SK-N-SH (cell line): ENCODE results near the gene DENND1A. TPM values are rescaled to one million over a fixed set of nuclear protein-coding genes. Genes with fewer than 3 reads are reported as not detected.

ENCODE experiments used
- CTCF ChIA-PET: fragments of 300-600, 350-600 bp; formaldehyde crosslinking; extraction: SDS; loops from one replicate; lab custom pipeline; 2021; lab: Yijun Ruan, JAX
- POLR2A ChIA-PET: fragments of 350-600 bp; sonication (Branson Sonifier 250); formaldehyde crosslinking; extraction: SDS; loops from one replicate; lab custom pipeline; 2020; ENCODE audit warnings: antibody characterized with exemption, inconsistent platforms; lab: Yijun Ruan, JAX
- DNase-seq: peaks from one replicate; pipeline ENCODE4 v3.0.0; 2012
- H2AFZ ChIP-seq: fragments of 200-600 bp; sonication (generic); 2 replicates; pipeline ENCODE4 v1.8.1; 2016; ENCODE audit warnings: antibody characterized with exemption, mild to moderate bottlenecking, low read depth
- H3F3A ChIP-seq: fragments of 200-600 bp; sonication (generic); replicated peaks from 2 replicates; pipeline ENCODE3; 2016; ENCODE audit warnings: antibody characterized with exemption, mild to moderate bottlenecking; ENCODE audit not compliant: insufficient read depth
- H3K27ac ChIP-seq, 2 experiments: fragments of 200-500 bp in 1 of 2; fragments of 200-600 bp in 1 of 2; sonication (Bioruptor generic) in 1 of 2; sonication (generic), shearing (Covaris generic) in 1 of 2; 2 replicates each; pipeline versions ENCODE4 v1.5.1 to v1.6.1; 2014 to 2016; ENCODE audit warnings: low read depth in 2 of 2, inconsistent platforms in 1 of 2, low read length in 1 of 2, mild to moderate bottlenecking in 1 of 2, mixed read lengths in 1 of 2
- H3K27me3 ChIP-seq: fragments of 200-600 bp; sonication (generic), shearing (Covaris generic); 2 replicates; pipeline ENCODE4 v1.6.1; 2016; ENCODE audit warnings: mixed run types; ENCODE audit not compliant: insufficient read depth
- H3K36me3 ChIP-seq, 2 experiments: fragments of 200-500 bp in 1 of 2; fragments of 200-600 bp in 1 of 2; sonication (Bioruptor generic) in 1 of 2; sonication (generic) in 1 of 2; replicated peaks in 1 of 2; 2 replicates each; pipeline versions ENCODE3 to v1.5.1; 2014 to 2016; ENCODE audit warnings: low read length in 1 of 2, mild to moderate bottlenecking in 1 of 2; ENCODE audit not compliant: insufficient read depth in 2 of 2, control insufficient read depth in 1 of 2
- H3K4me1 ChIP-seq, 2 experiments: fragments of 200-500 bp in 1 of 2; fragments of 200-600 bp in 1 of 2; sonication (Bioruptor generic) in 1 of 2; sonication (generic), shearing (Covaris generic) in 1 of 2; 2 replicates each; pipeline versions ENCODE4 v1.5.1 to v1.6.1; 2014 to 2016; ENCODE audit warnings: low read depth in 1 of 2, low read length in 1 of 2, mixed run types in 1 of 2; ENCODE audit not compliant: insufficient read depth in 2 of 2, control insufficient read depth in 1 of 2
- H3K4me2 ChIP-seq: fragments of 200-600 bp; sonication (generic), shearing (Covaris generic); 2 replicates; pipeline ENCODE4 v1.6.1; 2017; ENCODE audit warnings: mixed run types
- H3K4me3 ChIP-seq, 2 experiments: fragments of 200-500 bp in 1 of 2; fragments of 200-600 bp in 1 of 2; sonication (Bioruptor generic) in 1 of 2; sonication (generic), shearing (Covaris generic) in 1 of 2; 2 replicates each; pipeline versions ENCODE4 v1.5.1 to v1.8.1; 2014 to 2016; ENCODE audit warnings: low read depth in 2 of 2, inconsistent platforms in 1 of 2, low read length in 1 of 2, mild to moderate bottlenecking in 1 of 2, mixed read lengths in 1 of 2, moderate library complexity in 1 of 2
- H3K79me2 ChIP-seq: fragments of 200-600 bp; sonication (generic); 2 replicates; pipeline ENCODE4 v1.8.1; 2017; ENCODE audit warnings: mild to moderate bottlenecking; ENCODE audit not compliant: insufficient read depth
- H3K9ac ChIP-seq: fragments of 200-600 bp; sonication (generic); 2 replicates; pipeline ENCODE4 v1.6.1; 2017; ENCODE audit warnings: mixed run types
- H3K9me2 ChIP-seq: fragments of 200-600 bp; sonication (generic); 2 replicates; pipeline ENCODE4 v1.6.1; 2017; ENCODE audit warnings: mixed run types
- H3K9me3 ChIP-seq: fragments of 200-600 bp; sonication (generic); 2 replicates; pipeline ENCODE4 v1.6.1; 2017; ENCODE audit warnings: mixed run types, mild to moderate bottlenecking, moderate library complexity
- H4K20me1 ChIP-seq: fragments of 200-600 bp; sonication (generic); 2 replicates; pipeline ENCODE4 v1.6.1; 2017; ENCODE audit warnings: mild to moderate bottlenecking, mixed run types; ENCODE audit not compliant: insufficient read depth
- ELF1 ChIP-seq: IDR thresholded peaks from 2 replicates; pipeline ENCODE4 v1.4.0; 2012
- EP300 ChIP-seq, 2 experiments: IDR thresholded peaks; 2 replicates each; pipeline versions ENCODE4 v1.4.0 to v1.6.1; 2012; ENCODE audit warnings: borderline replicate concordance in 1 of 2, low read depth in 1 of 2, low read length in 1 of 2
- EZH2phosphoT487 ChIP-seq: fragments of 200-600 bp; sonication (generic); IDR thresholded peaks from 2 replicates; pipeline ENCODE4 v1.6.1; 2017; ENCODE audit warnings: low read depth, mixed run types, mild to moderate bottlenecking, antibody characterized with exemption, moderate library complexity, borderline replicate concordance
- FOSL2 ChIP-seq: IDR thresholded peaks from 2 replicates; pipeline ENCODE4 v1.4.0; 2012; ENCODE audit warnings: low read depth, mild to moderate bottlenecking, moderate library complexity, borderline replicate concordance
- FOXJ3 ChIP-seq: sonication (generic); formaldehyde crosslinking; IDR thresholded peaks from 2 replicates; pipeline ENCODE4 v1.5.1; 2020; ENCODE audit warnings: mild to moderate bottlenecking, missing genetic modification reagents
- GABPA ChIP-seq: IDR thresholded peaks from 2 replicates; pipeline ENCODE4 v1.4.0; 2012; ENCODE audit warnings: low read depth, mild to moderate bottlenecking
- MEF2A ChIP-seq: IDR thresholded peaks from 2 replicates; pipeline ENCODE4 v1.4.0; 2012; ENCODE audit warnings: low read depth, borderline replicate concordance
- NFIC ChIP-seq: IDR thresholded peaks from 2 replicates; pipeline ENCODE4 v1.4.0; 2012; ENCODE audit warnings: borderline replicate concordance
- POLR2AphosphoS5 ChIP-seq: IDR thresholded peaks from 2 replicates; pipeline ENCODE4 v1.6.1; 2012; ENCODE audit warnings: low read depth, low read length
- REST ChIP-seq: IDR thresholded peaks from 2 replicates; pipeline ENCODE4 v1.6.1; 2012; ENCODE audit warnings: mild to moderate bottlenecking, low read depth, low read length, moderate library complexity
- RFX5 ChIP-seq: IDR thresholded peaks from 2 replicates; pipeline ENCODE4 v1.6.1; 2012; ENCODE audit warnings: mild to moderate bottlenecking, improper control_type of control experiment, low read length
- RXRA ChIP-seq: IDR thresholded peaks from 2 replicates; pipeline ENCODE4 v1.4.0; 2012; ENCODE audit warnings: low read depth, mild to moderate bottlenecking, borderline replicate concordance
- SIN3A ChIP-seq: IDR thresholded peaks from 2 replicates; pipeline ENCODE4 v1.6.1; 2012; ENCODE audit warnings: low read depth, mild to moderate bottlenecking, low read length, moderate library complexity, borderline replicate concordance
- TCF12 ChIP-seq: IDR thresholded peaks from 2 replicates; pipeline ENCODE4 v1.4.0; 2012
- TEAD4 ChIP-seq: IDR thresholded peaks from 2 replicates; pipeline ENCODE4 v1.4.0; 2012; ENCODE audit warnings: mild to moderate bottlenecking, borderline replicate concordance; ENCODE audit not compliant: insufficient read depth
- WGBS: methylation state at CpG from one replicate; pipeline ENCODE4 v1.1.6; 2017; ENCODE audit warnings: low lambda C conversion rate; 5-methylcytosine and 5-hydroxymethylcytosine counted together
- polyA plus RNA-seq, 3 experiments: library from polyadenylated mRNA; depleted of rRNA; stranded (reverse); fragments of >200 nt; gene quantifications; 2 replicates each; pipeline ENCODE4 v1.2.3, GENCODE V29; 2012
- TF ChIP-seq, protein P1 (sequence below): fragments of 200-600 bp; sonication (generic); IDR thresholded peaks from 2 replicates; pipeline ENCODE4 v1.6.1; 2017; ENCODE audit warnings: antibody characterized with exemption, mild to moderate bottlenecking, moderate library complexity
- TF ChIP-seq, protein P2 (sequence below): IDR thresholded peaks from 2 replicates; pipeline ENCODE4 v1.4.0; 2012; ENCODE audit warnings: low read depth, borderline replicate concordance
- TF ChIP-seq, protein P3 (sequence below): fragments of 150-350 bp; IDR thresholded peaks from 2 replicates; pipeline ENCODE4 v1.6.1; 2016; ENCODE audit warnings: mild to moderate bottlenecking, low read depth, low read length

Gene DENND1A
- polyA plus RNA-seq, 1 of the 3 experiments (the other 2 are of a cell fraction): 25.4 TPM

GRCh38 chr9:123753669-123754258, 176.2 kb downstream of the DENND1A start:
- Histone ChIP-seq H3K9me3 (no peaks in the 10 kb centered on the region), H3K9me2 (no peaks in the 10 kb centered on the region), H3K27me3 (no peaks in the 10 kb centered on the region), H3K9ac (no peak overlapping the region), H4K20me1 (no peaks in the 10 kb centered on the region), H3K4me3 (no peak overlapping the region), H3F3A (no peaks in the 10 kb centered on the region), H3K27ac (no peak overlapping the region), H2AFZ (no peak overlapping the region), H3K4me1 (peaks cover 0 to 7% of the 10 kb centered on the region in 2 experiments; a peak in 1 of 4 replicates), H3K4me2 (no peak overlapping the region), H3K36me3 (no peaks in the 10 kb centered on the region), H3K79me2 (no peaks in the 10 kb centered on the region)
- 98% methylated on average over 2 of the region's 2 CpGs for WGBS
- TF ChIP-seq, protein P1, sequence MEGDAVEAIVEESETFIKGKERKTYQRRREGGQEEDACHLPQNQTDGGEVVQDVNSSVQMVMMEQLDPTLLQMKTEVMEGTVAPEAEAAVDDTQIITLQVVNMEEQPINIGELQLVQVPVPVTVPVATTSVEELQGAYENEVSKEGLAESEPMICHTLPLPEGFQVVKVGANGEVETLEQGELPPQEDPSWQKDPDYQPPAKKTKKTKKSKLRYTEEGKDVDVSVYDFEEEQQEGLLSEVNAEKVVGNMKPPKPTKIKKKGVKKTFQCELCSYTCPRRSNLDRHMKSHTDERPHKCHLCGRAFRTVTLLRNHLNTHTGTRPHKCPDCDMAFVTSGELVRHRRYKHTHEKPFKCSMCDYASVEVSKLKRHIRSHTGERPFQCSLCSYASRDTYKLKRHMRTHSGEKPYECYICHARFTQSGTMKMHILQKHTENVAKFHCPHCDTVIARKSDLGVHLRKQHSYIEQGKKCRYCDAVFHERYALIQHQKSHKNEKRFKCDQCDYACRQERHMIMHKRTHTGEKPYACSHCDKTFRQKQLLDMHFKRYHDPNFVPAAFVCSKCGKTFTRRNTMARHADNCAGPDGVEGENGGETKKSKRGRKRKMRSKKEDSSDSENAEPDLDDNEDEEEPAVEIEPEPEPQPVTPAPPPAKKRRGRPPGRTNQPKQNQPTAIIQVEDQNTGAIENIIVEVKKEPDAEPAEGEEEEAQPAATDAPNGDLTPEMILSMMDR: no peak
- TF ChIP-seq MEF2A: no peak
- no peak for TF ChIP-seq REST
- TF ChIP-seq ELF1: no peak
- no peak for TF ChIP-seq GABPA
- TF ChIP-seq TEAD4: no peak
- no peak for TF ChIP-seq RFX5
- no peak for TF ChIP-seq TCF12
- TF ChIP-seq FOSL2: no peak
- no peak for TF ChIP-seq FOXJ3 (CRISPR knock-in tag)
- no peak for TF ChIP-seq EZH2phosphoT487
- no peak for TF ChIP-seq EP300 (IDR thresholded peaks at IDR 0.05; ENCODE audit: borderline replicate concordance in 1 of 2, low read depth in 1 of 2, low read length in 1 of 2)
- TF ChIP-seq RXRA: no peak
- TF ChIP-seq, protein P2, sequence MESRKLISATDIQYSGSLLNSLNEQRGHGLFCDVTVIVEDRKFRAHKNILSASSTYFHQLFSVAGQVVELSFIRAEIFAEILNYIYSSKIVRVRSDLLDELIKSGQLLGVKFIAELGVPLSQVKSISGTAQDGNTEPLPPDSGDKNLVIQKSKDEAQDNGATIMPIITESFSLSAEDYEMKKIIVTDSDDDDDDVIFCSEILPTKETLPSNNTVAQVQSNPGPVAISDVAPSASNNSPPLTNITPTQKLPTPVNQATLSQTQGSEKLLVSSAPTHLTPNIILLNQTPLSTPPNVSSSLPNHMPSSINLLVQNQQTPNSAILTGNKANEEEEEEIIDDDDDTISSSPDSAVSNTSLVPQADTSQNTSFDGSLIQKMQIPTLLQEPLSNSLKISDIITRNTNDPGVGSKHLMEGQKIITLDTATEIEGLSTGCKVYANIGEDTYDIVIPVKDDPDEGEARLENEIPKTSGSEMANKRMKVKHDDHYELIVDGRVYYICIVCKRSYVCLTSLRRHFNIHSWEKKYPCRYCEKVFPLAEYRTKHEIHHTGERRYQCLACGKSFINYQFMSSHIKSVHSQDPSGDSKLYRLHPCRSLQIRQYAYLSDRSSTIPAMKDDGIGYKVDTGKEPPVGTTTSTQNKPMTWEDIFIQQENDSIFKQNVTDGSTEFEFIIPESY: no peak
- TF ChIP-seq NFIC: no peak
- TF ChIP-seq SIN3A: no peak
- TF ChIP-seq, protein P3, sequence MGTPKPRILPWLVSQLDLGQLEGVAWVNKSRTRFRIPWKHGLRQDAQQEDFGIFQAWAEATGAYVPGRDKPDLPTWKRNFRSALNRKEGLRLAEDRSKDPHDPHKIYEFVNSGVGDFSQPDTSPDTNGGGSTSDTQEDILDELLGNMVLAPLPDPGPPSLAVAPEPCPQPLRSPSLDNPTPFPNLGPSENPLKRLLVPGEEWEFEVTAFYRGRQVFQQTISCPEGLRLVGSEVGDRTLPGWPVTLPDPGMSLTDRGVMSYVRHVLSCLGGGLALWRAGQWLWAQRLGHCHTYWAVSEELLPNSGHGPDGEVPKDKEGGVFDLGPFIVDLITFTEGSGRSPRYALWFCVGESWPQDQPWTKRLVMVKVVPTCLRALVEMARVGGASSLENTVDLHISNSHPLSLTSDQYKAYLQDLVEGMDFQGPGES: no peak
- no peak for TF ChIP-seq POLR2AphosphoS5
- no peak for DNase-seq
- ChIA-PET POLR2A (no interaction called here), CTCF (interaction anchor here (1.1 to 1.2 kb wide), 2 partner anchors 9 to 214 kb away, joined by 3 to 4 read pairs; no protein-coding TSS in a partner anchor)
